HG02588 (cell line): ENCODE data around the gene CACNA1H.

Experiments
- ATAC-seq: cut with Tn5 transposase; IDR thresholded peaks from one replicate; pipeline ENCODE4 v1.9.1; 2021; ENCODE audit warnings: mild to moderate bottlenecking, moderate library complexity; ENCODE audit not compliant: unreplicated experiment

The CACNA1H gene

DNA sequence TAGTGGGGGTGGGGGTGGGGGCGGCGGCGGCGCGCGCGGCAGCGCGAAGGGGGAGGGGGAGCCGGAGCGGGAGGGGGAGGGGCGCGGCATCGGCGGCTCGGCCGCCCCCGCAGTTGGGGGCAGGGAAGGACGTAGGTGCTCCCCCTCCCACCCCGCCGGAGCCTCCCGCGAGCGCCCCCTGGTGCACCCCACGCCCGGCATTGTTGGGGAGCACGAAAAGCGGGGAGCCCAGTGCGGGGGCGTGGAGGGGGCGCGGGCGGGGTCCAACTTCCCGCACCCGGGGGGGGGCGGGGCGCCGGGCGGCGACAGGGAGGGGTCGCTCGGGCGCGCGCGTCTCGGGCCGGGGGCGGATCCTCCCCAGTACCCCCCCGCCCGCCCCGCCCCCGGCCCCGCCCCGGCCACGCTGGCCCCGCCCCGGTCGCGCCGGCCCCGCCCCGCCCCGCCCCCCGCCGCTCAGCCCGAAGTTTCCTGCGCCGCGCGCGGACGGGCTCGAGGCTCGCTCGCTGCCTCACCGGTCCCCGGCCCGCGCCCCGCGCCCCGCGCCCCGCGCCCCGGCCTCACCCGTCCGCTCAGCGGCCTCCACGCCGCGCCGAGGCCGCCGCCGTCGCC lies at the start of gene CACNA1H:
Gene CACNA1H (plus strand): TSS at position 456 of the 609 bp plus-strand sequence. CDS start 632 bp downstream, outside the sequence.
- ATAC-seq = no peak

DNA sequence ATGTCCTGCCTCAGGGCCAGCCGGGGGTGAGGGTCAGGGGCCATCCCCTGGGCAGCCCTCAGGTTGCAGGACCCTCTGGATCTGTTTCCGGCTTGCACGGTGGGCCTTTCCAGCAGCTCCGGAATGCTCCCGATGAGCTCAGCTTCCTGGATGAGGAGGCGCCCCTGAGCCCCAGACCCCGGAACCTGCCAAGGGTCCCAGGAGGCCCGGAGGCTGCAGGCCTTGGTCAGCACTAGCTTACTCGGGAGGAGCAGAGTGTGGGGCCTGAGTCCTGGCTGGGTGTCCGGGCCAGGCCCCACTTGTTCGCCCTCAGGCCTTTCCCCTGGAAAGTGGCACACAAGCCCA lies 49.3 kb upstream of the CACNA1H start:
- no peak for ATAC-seq

- no peak for ATAC-seq
These were observed 46.9 kb upstream of the CACNA1H start for GRCh38 chr16:1105888-1106620.

GRCh38 chr16:1106659-1107058 lies 46.2 kb upstream of the CACNA1H start:
- no peak for ATAC-seq

GRCh38 chr16:1107141-1107540 lies 45.8 kb upstream of the CACNA1H start:
- no peak for ATAC-seq

DNA sequence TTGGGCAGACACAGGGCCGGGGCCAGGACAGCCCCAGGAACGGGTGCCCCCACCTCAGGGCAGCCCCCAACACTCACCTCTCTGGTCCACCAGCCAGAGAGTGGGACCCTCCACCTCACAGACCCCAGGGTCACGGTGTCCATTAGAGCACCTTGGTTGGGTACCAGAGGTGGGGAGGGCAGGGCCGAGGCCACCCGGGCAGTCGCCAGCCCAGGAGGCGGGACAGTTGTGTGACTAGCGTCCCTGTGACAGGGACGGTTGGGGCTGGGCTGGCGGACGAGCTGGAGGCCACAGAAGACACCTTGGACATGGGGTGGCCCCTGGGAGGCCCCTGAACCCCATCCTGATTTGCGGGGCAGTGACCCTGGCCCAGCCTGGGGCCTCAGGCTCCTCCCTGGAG lies 45.2 kb upstream of the CACNA1H start:
- no peak for ATAC-seq

DNA sequence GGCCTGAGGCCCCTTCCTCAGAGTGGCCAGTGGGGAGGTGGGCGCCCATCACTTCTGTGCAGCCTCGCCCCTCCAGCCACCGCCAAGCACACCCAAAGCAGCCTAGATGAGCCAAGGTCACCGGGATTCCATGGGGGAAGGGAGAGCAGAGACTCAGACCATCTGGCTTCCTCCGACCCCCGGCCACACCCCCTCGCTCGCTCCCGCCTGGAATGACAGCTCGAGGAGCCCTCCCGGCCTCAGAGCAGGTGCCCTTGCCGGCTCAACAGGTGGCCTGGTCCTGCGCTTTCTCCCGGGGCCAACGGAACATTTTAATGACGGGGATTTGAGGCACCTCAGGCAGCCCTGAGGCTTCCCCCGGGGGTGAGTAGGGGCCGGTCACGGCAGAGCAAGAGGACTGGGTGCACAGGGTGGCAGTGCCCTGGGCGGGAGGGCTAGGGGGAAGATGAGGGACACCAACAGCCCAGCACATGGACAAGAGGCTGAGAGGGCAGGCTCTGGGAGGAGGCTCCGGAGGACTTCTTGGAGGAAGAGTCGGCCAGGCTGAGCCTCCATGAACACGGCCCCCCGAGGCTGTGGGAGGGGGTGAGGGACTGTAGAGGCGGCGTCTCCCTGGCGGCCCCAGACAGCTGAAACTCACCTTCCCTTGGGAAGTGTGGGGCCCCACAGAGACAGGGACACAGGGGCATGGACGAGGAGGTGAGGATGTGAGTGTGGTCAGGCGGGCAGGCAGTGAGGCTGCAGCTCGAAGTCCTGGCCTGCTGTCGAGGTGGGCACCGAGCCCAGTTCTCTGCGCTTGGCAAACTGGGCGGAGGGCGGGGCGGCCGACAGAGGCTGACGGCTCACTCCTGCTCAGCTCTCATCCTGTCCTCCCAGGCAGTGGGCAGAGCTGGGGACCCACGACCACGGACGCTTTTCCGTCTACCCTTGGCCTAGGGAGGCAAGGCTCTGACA lies 44.3 kb upstream of the CACNA1H start:
- ATAC-seq = no peak

- ATAC-seq = no peak
These were observed 43.3 kb upstream of the CACNA1H start for GRCh38 chr16:1109648-1110047.

GRCh38 chr16:1112506-1113184 lies 40.3 kb upstream of the CACNA1H start:
- ATAC-seq = no peak

DNA sequence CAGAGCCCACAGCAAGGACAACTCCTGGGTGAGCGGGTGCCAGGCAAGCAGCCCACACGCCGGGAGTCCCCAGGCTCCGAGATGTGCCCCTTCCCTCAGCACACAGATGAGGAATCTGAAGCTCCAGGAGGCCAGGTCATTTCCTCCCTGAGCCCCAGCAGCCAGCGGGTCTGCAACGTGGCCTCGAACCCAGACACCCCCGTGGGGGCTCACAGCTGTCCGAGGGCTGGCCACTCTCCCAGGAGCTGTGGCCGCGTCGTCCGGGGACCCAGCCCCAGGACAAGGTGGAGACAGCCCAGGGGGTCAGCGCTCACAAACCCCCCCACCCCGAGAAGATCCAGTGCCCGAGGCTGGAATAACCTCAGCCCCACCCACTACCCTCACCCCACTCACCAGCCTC lies 39.4 kb upstream of the CACNA1H start:
- no peak for ATAC-seq

DNA sequence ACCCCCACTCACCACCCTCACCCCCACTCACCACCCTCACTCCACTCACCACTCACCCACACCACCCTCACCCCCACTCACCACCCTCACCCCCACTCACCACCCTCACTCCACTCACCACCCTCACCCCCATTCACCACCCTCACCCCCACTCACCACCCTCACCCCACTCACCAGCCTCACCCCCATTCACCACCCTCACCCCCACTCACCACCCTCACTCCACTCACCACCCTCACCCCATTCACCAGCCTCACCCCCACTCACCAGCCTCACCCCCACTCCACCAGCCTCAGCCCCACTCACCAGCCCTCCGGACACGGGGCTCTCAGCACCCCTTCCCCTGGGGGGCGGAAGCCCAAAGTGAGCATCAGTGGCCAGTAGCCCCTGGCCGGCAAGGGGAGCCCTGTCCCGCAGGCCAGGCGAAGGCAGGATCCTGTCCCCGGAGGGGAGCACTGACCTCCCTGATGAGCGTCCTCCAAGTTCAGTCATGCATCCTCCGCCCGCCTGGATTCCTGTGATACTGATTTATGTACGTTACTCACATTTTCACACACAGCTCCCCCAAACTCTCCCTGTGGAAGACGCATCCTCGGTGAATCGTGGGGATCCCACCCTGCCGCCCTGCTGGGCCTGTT lies 38.9 kb upstream of the CACNA1H start:
- no peak for ATAC-seq

DNA sequence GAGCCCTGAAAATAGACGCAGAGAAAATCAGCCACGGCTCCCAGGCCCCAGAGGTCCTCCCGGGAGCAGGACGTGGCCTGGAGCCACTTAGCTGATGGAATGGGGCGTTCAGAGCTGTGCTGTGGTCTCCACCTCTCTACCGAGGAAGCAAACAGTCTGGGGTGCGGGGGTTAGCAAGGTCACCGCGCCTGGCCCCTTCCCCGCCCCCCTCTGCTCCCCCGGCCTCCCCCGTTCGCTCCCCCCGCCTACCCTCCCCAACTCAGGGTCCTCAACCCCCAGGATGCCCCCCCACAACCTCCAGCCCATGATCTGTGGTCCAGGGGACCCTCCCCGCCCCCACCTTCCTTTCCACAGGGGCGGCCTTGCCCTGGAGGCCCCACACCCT lies 36.2 kb upstream of the CACNA1H start:
- no peak for ATAC-seq

DNA sequence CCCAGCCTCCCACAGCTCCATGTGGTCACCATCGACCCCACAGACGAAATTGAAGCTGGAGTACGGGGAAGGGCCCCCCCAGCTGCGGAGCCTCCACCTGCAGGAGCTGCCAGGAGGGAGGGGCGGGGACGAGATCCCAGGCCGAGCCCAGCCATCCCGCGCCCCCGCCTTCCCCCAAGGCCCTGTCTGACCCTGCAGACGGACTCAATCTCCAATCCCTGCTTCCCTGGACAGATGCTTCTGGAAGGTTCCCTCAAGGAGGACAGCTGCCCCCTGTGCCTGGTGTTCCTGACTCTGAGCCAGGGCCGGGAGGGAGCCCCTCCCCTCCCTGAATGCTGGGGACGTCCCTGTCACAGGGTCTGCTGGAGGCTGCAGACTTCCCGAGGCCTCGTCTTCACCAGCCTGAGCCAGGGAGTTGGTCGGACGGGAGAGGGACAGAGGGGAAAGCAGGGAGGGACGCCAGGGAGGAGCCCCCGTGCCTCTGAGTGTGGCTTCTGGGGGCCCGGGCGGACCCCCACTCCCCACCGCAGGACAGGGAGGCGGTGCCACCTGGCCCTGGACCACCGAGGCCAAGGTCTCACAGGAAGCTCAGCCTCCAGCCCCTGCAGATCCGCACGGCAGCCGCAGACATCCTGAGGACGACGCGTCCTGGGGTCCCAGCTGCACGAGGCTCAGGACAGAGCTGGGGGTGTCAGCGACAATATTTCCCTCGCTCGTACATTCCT lies 35.6 kb upstream of the CACNA1H start:
- no peak for ATAC-seq

GRCh38 chr16:1117926-1118325 lies 35.0 kb upstream of the CACNA1H start:
- ATAC-seq = no peak

- ATAC-seq = no peak
These were observed 33.8 kb upstream of the CACNA1H start for GRCh38 chr16:1119129-1119528.

DNA sequence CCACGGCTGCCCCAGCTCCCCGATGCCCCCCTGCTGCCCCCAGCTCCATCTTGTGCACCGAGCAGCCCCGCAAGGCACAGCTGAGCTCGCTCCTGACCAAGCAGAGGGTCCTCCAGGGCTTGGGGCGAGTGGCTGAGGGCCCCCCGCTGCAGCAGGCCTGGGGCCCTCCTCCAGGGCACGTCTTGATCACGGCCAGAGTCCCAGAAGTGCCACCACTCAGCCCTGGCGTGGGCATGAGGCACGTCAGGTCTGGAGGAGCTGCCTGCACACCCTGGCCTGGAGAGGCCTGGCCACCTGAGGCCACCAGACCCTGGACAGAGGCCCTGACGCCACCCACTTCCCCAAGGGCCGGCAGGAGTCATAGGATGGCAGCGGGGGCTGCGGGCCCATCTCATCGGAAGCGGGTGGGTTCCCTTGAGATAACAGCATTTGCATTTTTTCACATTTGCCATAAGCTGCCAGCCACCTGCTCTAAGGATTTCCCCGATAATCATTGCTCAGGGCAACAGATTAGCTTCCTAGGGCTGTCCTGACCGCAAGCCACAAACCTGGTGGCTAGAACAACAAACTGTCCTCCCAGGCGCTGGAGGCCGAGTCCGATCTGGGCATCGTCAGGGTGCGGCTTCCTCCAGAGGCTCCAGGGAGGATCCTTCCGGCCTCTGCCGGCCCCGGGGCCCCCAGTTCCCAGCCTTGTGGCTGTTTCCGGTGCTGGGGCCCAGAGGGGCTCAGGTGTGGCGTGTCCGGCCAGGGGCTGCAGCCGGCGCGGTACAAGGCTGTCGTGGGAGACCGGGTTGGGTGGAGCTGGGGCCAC lies 32.9 kb upstream of the CACNA1H start:
- ATAC-seq = no peak

GRCh38 chr16:1120577-1120941 lies 32.3 kb upstream of the CACNA1H start:
- no peak for ATAC-seq

DNA sequence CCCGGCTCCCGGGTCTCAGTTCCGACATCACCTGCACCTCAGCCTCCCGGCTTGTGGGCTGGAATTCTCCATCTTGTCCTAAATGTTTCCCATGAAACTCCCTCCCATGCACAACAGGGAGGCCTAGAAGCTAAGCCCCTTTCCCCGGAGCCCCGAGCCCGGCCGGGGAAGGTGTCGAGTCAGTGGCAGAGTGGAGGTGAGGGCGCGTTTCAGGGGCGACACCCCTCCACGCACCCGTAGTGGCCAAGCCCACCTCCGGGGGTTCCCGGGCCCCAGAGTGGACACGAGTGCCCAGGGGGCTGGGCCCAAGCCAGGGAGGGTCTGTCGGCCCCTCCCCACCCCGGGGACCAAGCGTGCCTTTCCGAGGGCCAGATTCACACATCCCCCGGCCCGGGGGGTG lies 31.9 kb upstream of the CACNA1H start:
- no peak for ATAC-seq
